Endothelial cell (in vitro differentiated cells): ENCODE measurements around the gene OVOL1. TPM values are rescaled to one million over a fixed set of nuclear protein-coding genes. Genes with fewer than 3 reads are reported as not detected.

ENCODE experiments used
- total RNA-seq: library from RNA; stranded (reverse); fragmentation: NEBNext Ultra II Directional; extraction: Animal tissue kit (Norgen Biotek cat#: 25700); gene quantifications from one replicate; pipeline ENCODE4 v1.2.1, GENCODE V29; 2021; ENCODE audit not compliant: unreplicated experiment

OVOL1 gene
- total RNA-seq, 1 donor from 2014 or later, result not detected

Other genes starting within 250 kb of the OVOL1 start
- gene LTBP3, start 228.7 kb upstream of the OVOL1 start, total RNA-seq, result 1.7 TPM
- 37.4 TPM for gene ZNRD2, start 216.6 kb upstream of the OVOL1 start, total RNA-seq
- gene FAM89B, start 214.5 kb upstream of the OVOL1 start, total RNA-seq, result 44.7 TPM
- gene EHBP1L1, start 211.0 kb upstream of the OVOL1 start, total RNA-seq, result 4.7 TPM
- gene KCNK7, start 191.3 kb upstream of the OVOL1 start, total RNA-seq, result 2.0 TPM
- 238 TPM for gene MAP3K11, start 172.8 kb upstream of the OVOL1 start, total RNA-seq
- gene PCNX3, start 171.3 kb upstream of the OVOL1 start, total RNA-seq, result 76.1 TPM
- gene SIPA1, start 149.0 kb upstream of the OVOL1 start, total RNA-seq, result 267 TPM
- gene RELA, start 124.1 kb upstream of the OVOL1 start, total RNA-seq, result 62.6 TPM
- gene KAT5, start 74.8 kb upstream of the OVOL1 start, total RNA-seq, result 28.2 TPM
- gene RNASEH2C, start 66.3 kb upstream of the OVOL1 start, total RNA-seq, result 38.6 TPM
- gene AP5B1, start 6.1 kb upstream of the OVOL1 start, total RNA-seq, result 3.4 TPM
- 1.2 TPM for gene SNX32, start 46.9 kb downstream of the OVOL1 start, total RNA-seq
- 1,740 TPM for gene CFL1, start 71.1 kb downstream of the OVOL1 start, total RNA-seq
- 73.8 TPM for gene MUS81, start 73.4 kb downstream of the OVOL1 start, total RNA-seq
- 248 TPM for gene EFEMP2, start 85.7 kb downstream of the OVOL1 start, total RNA-seq
- not detected for gene CTSW, start 92.8 kb downstream of the OVOL1 start, total RNA-seq
- gene FIBP, start 101.4 kb downstream of the OVOL1 start, total RNA-seq, result 75.6 TPM
- 90.7 TPM for gene CCDC85B, start 103.6 kb downstream of the OVOL1 start, total RNA-seq
- 1.3 TPM for gene FOSL1, start 113.3 kb downstream of the OVOL1 start, total RNA-seq
- gene C11orf68, start 132.0 kb downstream of the OVOL1 start, total RNA-seq, result 31.1 TPM
- gene DRAP1, start 132.4 kb downstream of the OVOL1 start, total RNA-seq, result 79.6 TPM
- gene TSGA10IP, start 158.4 kb downstream of the OVOL1 start, total RNA-seq, result not detected
- gene SART1, start 174.7 kb downstream of the OVOL1 start, total RNA-seq, result 46.5 TPM
- 34.9 TPM for gene EIF1AD, start 215.1 kb downstream of the OVOL1 start, total RNA-seq
- gene BANF1, start 215.4 kb downstream of the OVOL1 start, total RNA-seq, result 163 TPM
- not detected for gene CST6, start 224.9 kb downstream of the OVOL1 start, total RNA-seq
- gene CATSPER1, start 239.4 kb downstream of the OVOL1 start, total RNA-seq, result not detected